GM23338 (cell line): ENCODE measurements around the gene CD276. TPM values are rescaled to one million over a fixed set of nuclear protein-coding genes. Genes with fewer than 3 reads are reported as not detected.
A peak's percentile ranks its signal among the peaks of the same experiment; 100 is the strongest.

ENCODE experiments used
- ATAC-seq: fragments of 200-7000 bp; cut with Tn5 transposase; 3 replicates; pipeline ENCODE4 v1.9.1; 2020
- DNase-seq: peaks from one replicate; pipeline ENCODE4 v3.0.0-alpha.2; 2015; ENCODE audit warnings: low spot score
- H2AFZ ChIP-seq: fragments of 200-600 bp; sonication (generic); 2 replicates; pipeline ENCODE4 v1.8.0; 2016; ENCODE audit warnings: antibody characterized with exemption, mild to moderate bottlenecking, moderate library complexity
- H3F3A ChIP-seq: fragments of 200-600 bp; sonication (generic); replicated peaks from 2 replicates; pipeline ENCODE4 v1.8.0; 2017; ENCODE audit warnings: antibody characterized with exemption, mixed run types, low read depth
- H3K27ac ChIP-seq: fragments of 200-600 bp; sonication (generic); 2 replicates; pipeline ENCODE4 v1.6.1; 2016; ENCODE audit warnings: low read depth
- H3K27me3 ChIP-seq: fragments of 200-600 bp; sonication (generic); 2 replicates; pipeline ENCODE4 v1.8.0; 2016; ENCODE audit warnings: mild to moderate bottlenecking, mixed run types, moderate library complexity; ENCODE audit not compliant: insufficient read depth
- H3K36me3 ChIP-seq: fragments of 200-600 bp; sonication (generic); 2 replicates; pipeline ENCODE4 v1.8.0; 2016; ENCODE audit warnings: mild to moderate bottlenecking; ENCODE audit not compliant: insufficient read depth
- H3K4me1 ChIP-seq: fragments of 200-600 bp; sonication (generic); 2 replicates; pipeline ENCODE4 v1.8.0; 2016; ENCODE audit warnings: mild to moderate bottlenecking, moderate library complexity; ENCODE audit not compliant: insufficient read depth
- H3K4me2 ChIP-seq: fragments of 200-600 bp; sonication (generic); 2 replicates; pipeline ENCODE4 v1.7.1; 2017; ENCODE audit warnings: mixed run types
- H3K4me3 ChIP-seq: fragments of 200-600 bp; sonication (generic); 2 replicates; pipeline ENCODE4 v1.6.1; 2016; ENCODE audit warnings: mixed run types
- H3K79me2 ChIP-seq: fragments of 200-600 bp; sonication (generic); replicated peaks from 2 replicates; pipeline ENCODE4 v1.8.0; 2017; ENCODE audit warnings: mild to moderate bottlenecking; ENCODE audit not compliant: insufficient read depth
- H3K9me2 ChIP-seq: fragments of 200-600 bp; sonication (generic); 2 replicates; pipeline ENCODE4 v1.8.0; 2017; ENCODE audit not compliant: insufficient read depth
- H4K20me1 ChIP-seq: fragments of 200-600 bp; sonication (generic); replicated peaks from 2 replicates; pipeline ENCODE4 v1.8.0; 2017; ENCODE audit warnings: mild to moderate bottlenecking; ENCODE audit not compliant: insufficient read depth
- H3K27ac Mint-ChIP-seq: 2 replicates; pipeline ENCODE4 v1.8.0; 2020; ENCODE audit warnings: inconsistent platforms, mild to moderate bottlenecking, moderate library complexity, mixed read lengths
- H3K27me3 Mint-ChIP-seq: 3 replicates; pipeline ENCODE4 v1.8.0; 2022; ENCODE audit warnings: low read depth, mild to moderate bottlenecking, moderate library complexity, mixed read lengths, inconsistent platforms; ENCODE audit not compliant: insufficient read depth, poor library complexity
- H3K36me3 Mint-ChIP-seq: 3 replicates; pipeline ENCODE4 v1.8.0; 2021; ENCODE audit warnings: low read depth, mild to moderate bottlenecking, inconsistent platforms, moderate library complexity, mixed read lengths
- H3K4me1 Mint-ChIP-seq: 3 replicates; pipeline ENCODE4 v1.8.0; 2020; ENCODE audit warnings: mild to moderate bottlenecking, inconsistent platforms, mixed read lengths
- H3K4me3 Mint-ChIP-seq: 3 replicates; pipeline ENCODE4 v1.8.0; 2021; ENCODE audit warnings: moderate library complexity, mild to moderate bottlenecking, inconsistent platforms, mixed read lengths
- H3K9me3 Mint-ChIP-seq: 3 replicates; pipeline ENCODE4 v1.8.0; 2020; ENCODE audit warnings: moderate library complexity, mild to moderate bottlenecking, inconsistent platforms, mixed read lengths
- CREB1 ChIP-seq: fragments of 250-450 bp; sonication (Bioruptor Pico); IDR thresholded peaks from 2 replicates; pipeline ENCODE4 v1.5.0; 2020; ENCODE audit warnings: low read depth, mild to moderate bottlenecking, moderate library complexity
- JUNB ChIP-seq: IDR thresholded peaks from one replicate; pipeline ENCODE4 v1.6.1; 2016; ENCODE audit warnings: antibody characterized with exemption; ENCODE audit not compliant: unreplicated experiment
- polyA plus RNA-seq: library from polyadenylated mRNA; unstranded; fragments of >200 nt; fragmentation: Nextera tagmentation; extraction: Ambion mirVana; gene quantifications from 2 replicates; pipeline ENCODE4 v1.2.1, GENCODE V29; 2016
- total RNA-seq: library from RNA; depleted of rRNA; stranded (reverse); fragments of >200 nt; shearing (Covaris generic); gene quantifications from 2 replicates; pipeline ENCODE4 v1.2.3, GENCODE V29; 2014
- TF ChIP-seq, protein P1 (sequence below): fragments of 250-450 bp; sonication (Bioruptor Pico); IDR thresholded peaks from 2 replicates; pipeline ENCODE4 v1.5.0; 2020; ENCODE audit warnings: mild to moderate bottlenecking, moderate library complexity
- TF ChIP-seq, protein P2 (sequence below): IDR thresholded peaks from 2 replicates; pipeline ENCODE4 v1.6.1; 2016; ENCODE audit warnings: antibody characterized with exemption

Gene CD276
- total and polyA plus RNA-seq, 2 experiments from 2014 or later, result 60.9 to 158 TPM

DNA sequence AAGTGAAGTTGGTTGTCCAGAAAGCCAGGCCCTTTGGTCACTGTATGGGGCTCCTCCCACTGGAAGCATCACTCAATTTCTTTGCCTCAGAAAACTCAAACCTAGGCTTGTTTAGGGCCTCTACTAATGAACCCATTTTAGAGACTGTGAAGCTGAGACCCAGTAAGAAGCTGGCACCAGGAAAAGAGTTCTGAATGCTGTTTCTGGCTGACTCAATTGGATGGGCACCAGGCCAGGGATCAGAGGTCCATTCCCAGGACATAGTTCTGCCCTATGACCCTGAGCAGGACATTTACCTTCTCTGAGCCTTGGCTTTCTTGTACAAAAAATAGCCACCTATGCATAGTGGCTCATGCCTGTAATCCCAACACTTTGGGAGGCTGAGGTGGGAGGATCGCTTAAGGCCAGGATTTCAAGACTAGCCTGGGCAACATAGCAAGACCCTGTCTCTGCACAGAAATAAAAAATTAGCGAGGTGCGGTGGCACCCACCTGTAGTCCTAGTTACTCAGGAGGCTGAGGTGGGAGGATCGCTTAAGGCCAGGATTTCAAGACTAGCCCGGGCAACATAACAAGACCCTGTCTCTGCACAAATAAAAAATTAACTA is 30.6 kb downstream of the CD276 start (continued):
- TF ChIP-seq, protein P1, sequence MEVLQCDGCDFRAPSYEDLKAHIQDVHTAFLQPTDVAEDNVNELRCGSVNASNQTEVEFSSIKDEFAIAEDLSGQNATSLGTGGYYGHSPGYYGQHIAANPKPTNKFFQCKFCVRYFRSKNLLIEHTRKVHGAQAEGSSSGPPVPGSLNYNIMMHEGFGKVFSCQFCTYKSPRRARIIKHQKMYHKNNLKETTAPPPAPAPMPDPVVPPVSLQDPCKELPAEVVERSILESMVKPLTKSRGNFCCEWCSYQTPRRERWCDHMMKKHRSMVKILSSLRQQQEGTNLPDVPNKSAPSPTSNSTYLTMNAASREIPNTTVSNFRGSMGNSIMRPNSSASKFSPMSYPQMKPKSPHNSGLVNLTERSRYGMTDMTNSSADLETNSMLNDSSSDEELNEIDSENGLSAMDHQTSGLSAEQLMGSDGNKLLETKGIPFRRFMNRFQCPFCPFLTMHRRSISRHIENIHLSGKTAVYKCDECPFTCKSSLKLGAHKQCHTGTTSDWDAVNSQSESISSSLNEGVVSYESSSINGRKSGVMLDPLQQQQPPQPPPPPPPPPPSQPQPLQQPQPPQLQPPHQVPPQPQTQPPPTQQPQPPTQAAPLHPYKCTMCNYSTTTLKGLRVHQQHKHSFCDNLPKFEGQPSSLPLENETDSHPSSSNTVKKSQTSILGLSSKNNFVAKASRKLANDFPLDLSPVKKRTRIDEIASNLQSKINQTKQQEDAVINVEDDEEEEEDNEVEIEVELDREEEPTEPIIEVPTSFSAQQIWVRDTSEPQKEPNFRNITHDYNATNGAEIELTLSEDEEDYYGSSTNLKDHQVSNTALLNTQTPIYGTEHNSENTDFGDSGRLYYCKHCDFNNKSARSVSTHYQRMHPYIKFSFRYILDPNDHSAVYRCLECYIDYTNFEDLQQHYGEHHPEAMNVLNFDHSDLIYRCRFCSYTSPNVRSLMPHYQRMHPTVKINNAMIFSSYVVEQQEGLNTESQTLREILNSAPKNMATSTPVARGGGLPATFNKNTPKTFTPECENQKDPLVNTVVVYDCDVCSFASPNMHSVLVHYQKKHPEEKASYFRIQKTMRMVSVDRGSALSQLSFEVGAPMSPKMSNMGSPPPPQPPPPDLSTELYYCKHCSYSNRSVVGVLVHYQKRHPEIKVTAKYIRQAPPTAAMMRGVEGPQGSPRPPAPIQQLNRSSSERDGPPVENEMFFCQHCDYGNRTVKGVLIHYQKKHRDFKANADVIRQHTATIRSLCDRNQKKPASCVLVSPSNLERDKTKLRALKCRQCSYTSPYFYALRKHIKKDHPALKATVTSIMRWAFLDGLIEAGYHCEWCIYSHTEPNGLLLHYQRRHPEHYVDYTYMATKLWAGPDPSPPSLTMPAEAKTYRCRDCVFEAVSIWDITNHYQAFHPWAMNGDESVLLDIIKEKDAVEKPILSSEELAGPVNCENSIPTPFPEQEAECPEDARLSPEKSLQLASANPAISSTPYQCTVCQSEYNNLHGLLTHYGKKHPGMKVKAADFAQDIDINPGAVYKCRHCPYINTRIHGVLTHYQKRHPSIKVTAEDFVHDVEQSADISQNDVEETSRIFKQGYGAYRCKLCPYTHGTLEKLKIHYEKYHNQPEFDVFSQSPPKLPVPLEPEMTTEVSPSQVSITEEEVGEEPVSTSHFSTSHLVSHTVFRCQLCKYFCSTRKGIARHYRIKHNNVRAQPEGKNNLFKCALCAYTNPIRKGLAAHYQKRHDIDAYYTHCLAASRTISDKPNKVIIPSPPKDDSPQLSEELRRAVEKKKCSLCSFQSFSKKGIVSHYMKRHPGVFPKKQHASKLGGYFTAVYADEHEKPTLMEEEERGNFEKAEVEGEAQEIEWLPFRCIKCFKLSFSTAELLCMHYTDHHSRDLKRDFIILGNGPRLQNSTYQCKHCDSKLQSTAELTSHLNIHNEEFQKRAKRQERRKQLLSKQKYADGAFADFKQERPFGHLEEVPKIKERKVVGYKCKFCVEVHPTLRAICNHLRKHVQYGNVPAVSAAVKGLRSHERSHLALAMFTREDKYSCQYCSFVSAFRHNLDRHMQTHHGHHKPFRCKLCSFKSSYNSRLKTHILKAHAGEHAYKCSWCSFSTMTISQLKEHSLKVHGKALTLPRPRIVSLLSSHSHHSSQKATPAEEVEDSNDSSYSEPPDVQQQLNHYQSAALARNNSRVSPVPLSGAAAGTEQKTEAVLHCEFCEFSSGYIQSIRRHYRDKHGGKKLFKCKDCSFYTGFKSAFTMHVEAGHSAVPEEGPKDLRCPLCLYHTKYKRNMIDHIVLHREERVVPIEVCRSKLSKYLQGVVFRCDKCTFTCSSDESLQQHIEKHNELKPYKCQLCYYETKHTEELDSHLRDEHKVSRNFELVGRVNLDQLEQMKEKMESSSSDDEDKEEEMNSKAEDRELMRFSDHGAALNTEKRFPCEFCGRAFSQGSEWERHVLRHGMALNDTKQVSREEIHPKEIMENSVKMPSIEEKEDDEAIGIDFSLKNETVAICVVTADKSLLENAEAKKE (CRISPR knock-in tag), result no peak
- TF ChIP-seq CREB1 (CRISPR knock-in tag) (no peak), JUNB (no peak)
- TF ChIP-seq, protein P2, sequence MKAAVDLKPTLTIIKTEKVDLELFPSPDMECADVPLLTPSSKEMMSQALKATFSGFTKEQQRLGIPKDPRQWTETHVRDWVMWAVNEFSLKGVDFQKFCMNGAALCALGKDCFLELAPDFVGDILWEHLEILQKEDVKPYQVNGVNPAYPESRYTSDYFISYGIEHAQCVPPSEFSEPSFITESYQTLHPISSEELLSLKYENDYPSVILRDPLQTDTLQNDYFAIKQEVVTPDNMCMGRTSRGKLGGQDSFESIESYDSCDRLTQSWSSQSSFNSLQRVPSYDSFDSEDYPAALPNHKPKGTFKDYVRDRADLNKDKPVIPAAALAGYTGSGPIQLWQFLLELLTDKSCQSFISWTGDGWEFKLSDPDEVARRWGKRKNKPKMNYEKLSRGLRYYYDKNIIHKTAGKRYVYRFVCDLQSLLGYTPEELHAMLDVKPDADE, result no peak

DNA sequence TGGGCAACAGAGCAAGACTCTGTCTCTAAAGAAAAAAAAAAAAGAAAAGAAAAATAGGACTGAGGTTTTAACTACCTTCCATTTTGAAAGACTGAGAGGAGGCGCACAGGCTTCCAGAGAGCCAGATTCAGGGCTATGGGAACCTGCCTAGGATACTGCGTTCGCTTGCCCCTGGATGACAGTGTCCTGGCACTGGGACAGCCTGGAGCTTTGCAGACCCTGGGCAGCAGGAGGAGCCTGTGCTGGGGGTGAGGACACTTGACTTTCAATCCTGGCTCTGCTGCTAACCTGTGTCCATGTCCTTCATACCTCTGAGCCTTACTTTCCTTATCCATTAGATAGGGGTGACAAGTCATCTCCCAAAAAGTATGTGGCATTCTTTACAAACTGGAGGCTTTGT is 31.2 kb downstream of the CD276 start:
- Histone ChIP-seq H4K20me1 (peaks cover 2% of the 10 kb centered on the region; the same call in 1 of the 2 replicates), H3K27me3 (no peaks in the 10 kb centered on the region), H3K4me2 (no peak overlapping the region), H2AFZ (no peak overlapping the region), H3F3A (no peaks in the 10 kb centered on the region), H3K4me3 (no peak overlapping the region), H3K36me3 (no peaks in the 10 kb centered on the region), H3K79me2 (no peaks in the 10 kb centered on the region), H3K27ac (no peak overlapping the region), H3K9me2 (no peaks in the 10 kb centered on the region), H3K4me1 (no peaks in the 10 kb centered on the region)
- H3K36me3 Mint-ChIP-seq, result peaks cover 34% of the 10 kb centered on the region
- H3K4me3 Mint-ChIP-seq, result no peak overlapping the region
- DNase-seq, result no peak
- no peaks in the 10 kb centered on the region for H3K9me3 Mint-ChIP-seq
- peak; percentile 27; the same call in 2 of the 3 replicates for ATAC-seq
- H3K27ac Mint-ChIP-seq, result no peak overlapping the region
- peaks cover 12% of the 10 kb centered on the region for H3K27me3 Mint-ChIP-seq
- peaks cover 11% of the 10 kb centered on the region for H3K4me1 Mint-ChIP-seq
- TF ChIP-seq, protein P1 (CRISPR knock-in tag), result no peak
